DMS 273 treated with DMSO at 0.1 percent for 48 hours (cell line): ENCODE measurements around the gene RSPH3.
"Not testable (repeated sequence)": the region's sequence is repeated elsewhere in the genome, so short reads cannot be mapped to it uniquely, and the experiment has no call there.

Experiments used
- DNase-seq: peaks from one replicate; lab custom pipeline; 2025; lab: John Stamatoyannopoulos, UW

The RSPH3 gene

GRCh38 chr6:159023893-159024292, 23.9 kb upstream of the RSPH3 start:
- DNase-seq: no peak

- no peak for DNase-seq
Observed at GRCh38 chr6:159020011-159020410, 20.0 kb upstream of the RSPH3 start.

DNA sequence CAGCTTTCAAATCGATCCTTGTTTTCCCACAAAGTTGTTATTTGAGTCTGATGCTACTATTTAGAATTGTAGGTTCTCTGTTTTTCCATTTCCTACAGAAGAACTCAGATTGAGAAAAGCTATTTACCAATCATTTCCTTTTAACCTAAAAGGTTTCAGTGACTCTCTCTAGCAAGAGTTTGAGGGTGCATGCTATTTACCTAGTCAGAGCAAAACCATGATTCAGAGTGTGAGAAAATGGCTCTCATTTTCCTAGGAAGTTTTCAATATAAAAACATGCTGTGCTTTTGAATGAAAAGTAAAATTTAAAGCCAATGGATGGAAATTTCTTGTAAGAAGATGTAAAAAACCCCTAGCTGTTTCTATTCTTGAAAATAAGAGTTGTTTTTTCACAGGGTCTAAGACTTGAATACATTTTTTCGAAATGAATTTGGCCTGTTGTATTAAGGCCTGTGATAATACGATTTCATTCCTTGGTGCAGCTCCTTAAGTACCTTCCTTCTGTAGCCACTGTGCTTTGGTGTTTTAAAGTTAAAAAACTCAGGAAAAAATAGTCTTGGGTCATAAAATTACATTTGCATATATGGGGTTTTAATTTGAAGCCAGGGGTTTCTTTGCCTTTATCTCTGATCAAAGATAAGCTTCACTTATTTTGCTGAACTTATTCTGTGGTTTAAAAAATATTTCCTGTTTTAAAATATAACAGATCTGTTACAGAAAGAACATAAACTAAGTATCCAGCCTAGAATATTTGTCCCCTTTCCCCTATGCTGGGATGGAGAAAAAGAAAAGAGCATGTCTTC, 18.0 kb upstream of the RSPH3 start:
- no peak for DNase-seq

- DNase-seq: no peak
Observed at GRCh38 chr6:159014406-159014805, 14.4 kb upstream of the RSPH3 start.

GRCh38 chr6:159013229-159013628, 13.2 kb upstream of the RSPH3 start:
- DNase-seq: no peak

DNA sequence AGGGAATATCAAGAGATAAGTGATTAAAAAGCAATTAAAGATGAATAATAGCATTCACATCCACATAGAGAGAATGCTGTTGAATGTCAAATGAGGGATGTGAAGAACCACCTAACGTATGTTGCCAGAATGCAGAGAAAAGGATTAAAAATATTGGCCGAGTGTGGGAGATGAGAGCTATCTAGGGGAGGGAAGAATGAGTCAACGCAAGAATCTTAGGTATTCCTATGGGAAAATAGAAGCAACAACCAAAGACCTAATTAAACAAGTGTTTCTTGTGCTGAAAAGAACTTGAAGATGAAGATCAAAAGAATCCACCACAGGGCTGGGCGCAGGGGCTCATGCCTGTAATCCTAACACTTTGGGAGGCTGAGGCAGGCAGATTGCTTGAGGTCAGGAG, 12.2 kb upstream of the RSPH3 start:
- no peak for DNase-seq

GRCh38 chr6:159010037-159010612, 10.1 kb upstream of the RSPH3 start:
- not testable (repeated sequence) for DNase-seq

DNA sequence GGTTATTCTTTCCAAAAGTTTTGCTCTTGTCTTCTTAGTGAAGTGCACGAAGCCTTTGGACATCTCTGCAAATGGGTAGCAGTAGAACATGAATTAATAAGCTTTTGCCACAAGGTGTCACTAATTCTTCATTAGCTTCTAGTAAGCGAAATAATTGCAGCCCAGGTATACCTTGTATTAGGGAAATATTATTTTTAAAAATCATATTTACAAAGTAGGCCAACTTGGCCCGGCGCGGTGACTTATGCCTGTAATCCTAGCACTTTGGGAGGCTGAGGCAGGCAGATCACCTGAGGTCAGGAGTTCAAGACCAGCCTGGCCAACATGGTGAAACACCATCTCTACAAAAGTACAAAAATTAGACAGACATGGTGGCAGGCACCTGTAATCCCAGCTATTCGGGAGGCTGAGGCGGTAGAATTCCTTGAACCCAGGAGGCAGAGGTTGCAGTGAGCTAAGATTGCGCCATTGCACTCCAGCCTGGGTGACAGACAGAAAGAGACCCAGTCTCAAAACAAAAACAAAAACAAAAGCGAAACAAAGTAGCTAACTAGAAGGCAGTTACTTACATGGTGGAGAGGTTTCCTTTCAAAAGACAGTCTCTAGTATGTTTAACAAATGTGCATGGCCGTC, 8.8 kb upstream of the RSPH3 start:
- no peak for DNase-seq

GRCh38 chr6:159007510-159007909, 7.5 kb upstream of the RSPH3 start:
- no peak for DNase-seq

GRCh38 chr6:159005436-159005835, 5.4 kb upstream of the RSPH3 start:
- no peak for DNase-seq

DNA sequence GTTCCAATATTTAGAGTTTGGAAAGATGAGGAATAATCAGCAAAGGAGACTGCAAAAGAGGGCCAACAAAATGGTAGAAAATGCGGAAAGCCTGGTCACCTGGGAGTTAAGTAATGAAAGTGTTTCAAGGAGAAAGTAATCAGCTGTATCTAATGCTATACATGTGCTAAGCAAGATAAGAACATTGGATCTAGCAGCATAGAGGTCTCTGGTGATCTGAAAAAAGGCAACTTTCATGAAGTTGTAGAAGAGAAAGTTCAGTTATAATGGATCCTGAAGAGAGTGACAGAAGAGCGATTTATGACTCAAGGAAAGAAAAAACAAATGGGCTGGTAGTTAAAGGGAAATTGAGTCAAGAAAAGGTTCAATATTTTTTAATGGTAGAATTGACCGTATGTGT, 4.6 kb upstream of the RSPH3 start:
- no peak for DNase-seq

DNA sequence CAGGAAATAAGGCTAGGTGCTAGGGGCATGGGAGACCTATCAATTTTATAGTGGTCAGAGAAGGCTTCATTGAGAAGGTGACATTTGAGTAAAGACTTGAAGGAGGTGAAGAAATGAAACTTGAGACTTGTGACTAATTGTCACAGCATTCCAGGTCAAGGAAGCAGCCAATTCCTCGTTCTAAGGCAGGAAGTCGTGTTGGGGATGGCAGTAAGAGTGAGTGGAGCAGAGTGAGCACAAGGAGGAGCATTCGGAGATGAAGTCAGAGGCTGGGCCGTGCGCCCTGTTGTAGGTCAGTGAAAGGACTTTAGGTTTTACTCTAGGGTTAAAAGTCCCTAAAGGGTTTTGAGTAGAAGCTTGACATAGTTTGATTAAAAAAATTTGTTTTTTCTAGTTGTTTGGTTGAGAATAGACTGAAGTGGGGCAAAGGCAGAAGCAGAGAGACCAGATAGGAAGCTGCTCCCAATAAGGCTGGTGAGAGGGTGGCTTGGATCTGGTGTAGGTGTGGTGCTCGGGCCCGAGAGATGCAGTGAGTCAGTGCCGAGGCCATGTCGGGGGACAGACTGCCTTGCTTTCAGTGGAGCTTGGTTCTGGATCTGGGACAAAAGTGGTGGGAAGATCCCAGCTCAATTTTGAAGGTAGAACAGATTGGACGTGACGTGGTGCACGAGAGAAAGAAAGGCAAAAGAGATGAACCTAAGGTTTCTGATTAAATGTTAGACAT, 2.6 kb upstream of the RSPH3 start:
- DNase-seq: no peak

DNA sequence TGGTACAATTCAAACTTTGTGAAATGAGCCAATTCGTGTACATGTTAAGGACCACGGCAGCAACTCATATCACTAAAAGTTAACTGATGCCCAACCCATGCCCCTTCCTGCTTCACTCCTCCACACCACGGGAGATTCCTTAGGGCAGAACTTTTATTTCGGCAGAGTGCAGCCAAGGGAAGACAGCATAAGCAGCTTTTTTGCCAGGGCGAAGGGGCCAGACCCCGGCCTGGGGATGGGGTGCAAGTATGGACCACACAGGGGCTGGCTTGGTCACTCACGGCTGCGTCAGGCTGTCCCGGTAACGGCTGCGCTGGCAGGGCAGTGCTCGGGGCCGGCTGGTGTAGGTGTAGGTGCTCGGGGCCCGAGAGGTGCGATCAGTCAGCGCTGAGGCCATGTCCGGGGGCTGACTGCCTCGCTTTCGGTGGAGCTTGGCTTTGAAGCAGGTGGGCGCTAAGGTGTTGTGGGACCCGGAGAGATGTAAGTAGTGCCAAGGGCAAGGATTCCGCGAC, 792 bp downstream of the RSPH3 start:
- DNase-seq: no peak

DNA sequence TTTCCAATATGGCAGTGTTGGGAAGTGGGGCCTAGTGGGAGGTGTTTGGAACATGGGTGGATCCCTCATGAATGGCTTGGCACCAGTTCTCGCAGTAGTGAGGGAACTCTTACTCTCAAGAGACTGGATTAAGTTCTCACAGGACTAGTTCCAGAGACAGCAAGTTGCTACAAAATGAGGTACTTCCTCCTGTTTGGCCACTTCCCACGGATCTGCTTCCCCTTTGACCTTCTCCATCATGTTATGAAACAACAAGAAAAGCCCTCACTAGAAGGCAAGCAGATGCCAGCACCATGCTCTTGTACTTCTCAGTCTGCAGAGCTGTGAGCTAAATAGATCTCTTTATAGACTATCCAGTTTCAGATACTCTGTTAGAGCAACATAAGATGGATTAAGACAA, 3.1 kb downstream of the RSPH3 start:
- DNase-seq: no peak

GRCh38 chr6:158993639-158994038, 6.4 kb downstream of the RSPH3 start:
- DNase-seq: no peak

GRCh38 chr6:158991017-158991723, 8.8 kb downstream of the RSPH3 start:
- DNase-seq: no peak

DNA sequence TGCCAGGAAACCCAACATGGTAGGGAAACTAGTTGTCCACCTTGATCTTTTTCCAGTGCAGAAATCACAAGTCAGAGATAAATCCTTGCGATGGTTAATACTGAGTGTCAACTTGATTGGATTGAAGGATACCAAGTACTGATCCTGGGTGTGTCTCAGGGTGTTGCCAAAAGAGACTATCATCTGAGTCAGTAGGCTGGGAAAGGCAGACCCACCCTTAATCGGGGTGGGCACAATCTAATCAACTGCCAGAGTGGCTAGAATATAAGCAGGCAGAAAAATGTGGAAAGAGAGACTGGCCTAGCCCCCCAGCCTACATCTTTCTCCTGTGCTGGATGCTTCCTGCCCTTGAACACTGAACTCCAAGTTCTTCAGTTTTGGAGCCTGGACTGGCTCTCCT, 10.3 kb downstream of the RSPH3 start:
- not testable (repeated sequence) for DNase-seq

- no peak for DNase-seq
Observed at GRCh38 chr6:158988477-158988876, 11.5 kb downstream of the RSPH3 start.

- DNase-seq: no peak
Observed at GRCh38 chr6:158987657-158988056, 12.3 kb downstream of the RSPH3 start.

- DNase-seq: no peak
Observed at GRCh38 chr6:158978757-158979156, 21.2 kb downstream of the RSPH3 start.

GRCh38 chr6:158977382-158977781, 22.6 kb downstream of the RSPH3 start:
- no peak for DNase-seq
